ENCODE measurements around the gene NFATC2. TPM values are rescaled to one million over a fixed set of nuclear protein-coding genes. Genes with fewer than 3 reads are reported as not detected.

The NFATC2 gene
- total RNA-seq, 4 donors from 2014 or later = 5.3 to 22.5 (median 11.5) TPM

GRCh38 chr20:51439160-51439689, 103.3 kb downstream of the NFATC2 start:
- intact Hi-C loops (cut with DNase I; ENCODE audit: low total_unique reads) = no loop called here
- Histone ChIP-seq H3K27ac (no peak overlapping the region), H3K27me3 (no peaks in the 10 kb centered on the region), H3K36me3 (peaks cover 0 to 4% (median 0%) of the 10 kb centered on the region in 4 donors), H3K4me3 (no peak overlapping the region), H3K9me3 (no peaks in the 10 kb centered on the region), H3K4me1 (peaks cover 0 to 4% (median under 1%) of the 10 kb centered on the region in 4 donors)
- DNase-seq = no peak
- in situ Hi-C loops (cut with MboI; ENCODE audit: low pct_ligation_motif_present in 1 of 4, low pct_unique_long_range_greater_than_20kb in 1 of 4, low sequenced_read_pairs in 3 of 4) = no loop called here
- TF ChIP-seq, protein P1, sequence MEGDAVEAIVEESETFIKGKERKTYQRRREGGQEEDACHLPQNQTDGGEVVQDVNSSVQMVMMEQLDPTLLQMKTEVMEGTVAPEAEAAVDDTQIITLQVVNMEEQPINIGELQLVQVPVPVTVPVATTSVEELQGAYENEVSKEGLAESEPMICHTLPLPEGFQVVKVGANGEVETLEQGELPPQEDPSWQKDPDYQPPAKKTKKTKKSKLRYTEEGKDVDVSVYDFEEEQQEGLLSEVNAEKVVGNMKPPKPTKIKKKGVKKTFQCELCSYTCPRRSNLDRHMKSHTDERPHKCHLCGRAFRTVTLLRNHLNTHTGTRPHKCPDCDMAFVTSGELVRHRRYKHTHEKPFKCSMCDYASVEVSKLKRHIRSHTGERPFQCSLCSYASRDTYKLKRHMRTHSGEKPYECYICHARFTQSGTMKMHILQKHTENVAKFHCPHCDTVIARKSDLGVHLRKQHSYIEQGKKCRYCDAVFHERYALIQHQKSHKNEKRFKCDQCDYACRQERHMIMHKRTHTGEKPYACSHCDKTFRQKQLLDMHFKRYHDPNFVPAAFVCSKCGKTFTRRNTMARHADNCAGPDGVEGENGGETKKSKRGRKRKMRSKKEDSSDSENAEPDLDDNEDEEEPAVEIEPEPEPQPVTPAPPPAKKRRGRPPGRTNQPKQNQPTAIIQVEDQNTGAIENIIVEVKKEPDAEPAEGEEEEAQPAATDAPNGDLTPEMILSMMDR (IDR thresholded peaks at IDR 0.05) = no peak
- no peak for TF ChIP-seq POLR2A (IDR thresholded peaks at IDR 0.05)
- TF ChIP-seq POLR2AphosphoS5 (IDR thresholded peaks at IDR 0.05) = no peak
- no peak for TF ChIP-seq EP300 (IDR thresholded peaks at IDR 0.05; ENCODE audit: low read depth)
- 98% methylated on average over 9 of the region's 9 CpGs; no CpG with 5 or more reads in 1 of the 2 donors for WGBS, 2 donors (ENCODE audit: low coverage in 1 of 2)

DNA sequence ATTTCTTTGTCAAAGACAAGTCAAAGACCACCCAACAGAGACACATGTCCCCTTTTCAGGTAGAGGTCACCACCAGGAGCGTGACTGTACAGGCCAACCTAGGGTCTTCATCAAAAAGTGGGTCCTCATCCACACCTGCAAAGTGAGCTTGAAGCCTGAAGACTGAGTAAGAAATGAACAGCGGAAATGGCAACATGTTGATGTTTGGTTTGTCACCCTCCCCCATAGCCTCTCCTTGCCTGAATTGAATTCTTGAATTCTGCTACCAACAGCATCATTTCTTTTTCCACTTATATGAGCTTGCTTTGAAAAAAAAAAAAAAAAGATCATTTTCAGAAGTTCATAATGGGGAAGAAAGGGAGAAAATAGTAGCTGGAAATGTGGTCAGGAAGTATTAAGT, 104.4 kb downstream of the NFATC2 start:
- WGBS, 2 donors (ENCODE audit: low coverage in 1 of 2) = 95% methylated on average over 2 of the region's 2 CpGs; no CpG with 5 or more reads in 1 of the 2 donors
- Histone ChIP-seq H3K36me3 (peaks cover 0 to 4% (median 0%) of the 10 kb centered on the region in 4 donors), H3K4me3 (no peak overlapping the region), H3K9me3 (no peaks in the 10 kb centered on the region), H3K4me1 (no peaks in the 10 kb centered on the region), H3K27ac (no peak overlapping the region), H3K27me3 (no peaks in the 10 kb centered on the region)
- TF ChIP-seq EP300 (IDR thresholded peaks at IDR 0.05; ENCODE audit: low read depth) = no peak
- TF ChIP-seq POLR2AphosphoS5 (IDR thresholded peaks at IDR 0.05) = no peak
- TF ChIP-seq, protein P1 (IDR thresholded peaks at IDR 0.05) = no peak
- no peak for TF ChIP-seq POLR2A (IDR thresholded peaks at IDR 0.05)
- DNase-seq = no peak
- intact Hi-C loops (cut with DNase I; ENCODE audit: low total_unique reads) = no loop called here
- in situ Hi-C loops (cut with MboI; ENCODE audit: low pct_ligation_motif_present in 1 of 4, low pct_unique_long_range_greater_than_20kb in 1 of 4, low sequenced_read_pairs in 3 of 4) = no loop called here

DNA sequence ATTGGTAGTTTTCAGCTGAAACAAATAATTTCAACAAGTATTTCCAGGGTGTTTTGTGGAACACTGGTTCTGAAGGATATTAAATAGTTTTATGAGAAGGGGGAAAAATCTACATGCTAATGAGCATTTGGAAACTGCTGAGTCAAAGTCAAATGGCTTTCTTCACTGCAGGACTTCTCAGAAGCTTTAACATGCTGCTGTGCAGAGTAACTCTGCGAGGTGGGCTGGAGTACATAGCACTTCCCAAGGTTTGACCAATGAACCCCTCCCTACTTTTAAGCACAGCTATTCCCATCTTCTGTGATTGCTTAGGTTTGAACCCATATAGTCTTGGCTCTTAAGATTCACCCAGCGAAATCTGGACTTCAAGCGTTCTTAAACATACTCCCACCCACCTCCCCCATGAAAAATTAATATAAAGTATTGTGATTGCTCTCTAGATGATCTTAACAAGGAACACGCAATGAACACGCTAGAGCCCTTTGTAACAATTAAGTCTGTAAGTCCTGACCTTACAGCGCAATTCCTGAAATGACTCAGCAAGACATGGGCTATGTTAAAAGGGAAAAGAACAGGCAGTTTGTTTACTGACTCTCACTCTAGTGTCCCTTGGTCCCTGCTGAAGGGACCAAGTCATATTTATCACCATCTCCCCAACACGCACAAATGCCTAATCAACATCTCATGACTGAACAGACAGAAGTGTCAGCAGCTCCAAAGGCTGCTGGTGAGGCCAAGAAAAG, 105.2 kb downstream of the NFATC2 start:
- no peaks in the 10 kb centered on the region for H3K9me3 ChIP-seq
- H3K4me3 ChIP-seq = no peak overlapping the region
- no peaks in the 10 kb centered on the region for H3K27me3 ChIP-seq
- TF ChIP-seq EP300 (IDR thresholded peaks at IDR 0.05; ENCODE audit: low read depth) (no peak), POLR2A (IDR thresholded peaks at IDR 0.05) (no peak), POLR2AphosphoS5 (IDR thresholded peaks at IDR 0.05) (no peak)
- no peak for DNase-seq
- intact Hi-C loops (cut with DNase I; ENCODE audit: low total_unique reads) = no loop called here
- in situ Hi-C loops (cut with MboI; ENCODE audit: low pct_ligation_motif_present in 1 of 4, low pct_unique_long_range_greater_than_20kb in 1 of 4, low sequenced_read_pairs in 3 of 4) = no loop called here
- no peak overlapping the region for H3K27ac ChIP-seq
- H3K36me3 ChIP-seq = peaks cover 0 to 4% (median 0%) of the 10 kb centered on the region in 4 donors
- no peaks in the 10 kb centered on the region for H3K4me1 ChIP-seq
- WGBS, 2 donors (ENCODE audit: low coverage in 1 of 2) = 86 to 88% methylated on average over 7 of the region's 7 CpGs

- 89 to 90% methylated on average over 4 to 6 of the region's 6 CpGs for WGBS, 2 donors (ENCODE audit: low coverage in 1 of 2)
- intact Hi-C loops (cut with DNase I; ENCODE audit: low total_unique reads) = no loop called here
- in situ Hi-C loops (cut with MboI; ENCODE audit: low pct_ligation_motif_present in 1 of 4, low pct_unique_long_range_greater_than_20kb in 1 of 4, low sequenced_read_pairs in 3 of 4) = no loop called here
- Histone ChIP-seq H3K9me3 (no peaks in the 10 kb centered on the region), H3K4me3 (no peak overlapping the region), H3K27me3 (no peaks in the 10 kb centered on the region), H3K27ac (no peak overlapping the region), H3K36me3 (peaks cover 0 to 4% (median 0%) of the 10 kb centered on the region in 4 donors), H3K4me1 (no peaks in the 10 kb centered on the region)
- DNase-seq = no peak
- TF ChIP-seq EP300 (IDR thresholded peaks at IDR 0.05; ENCODE audit: low read depth) (no peak), POLR2AphosphoS5 (IDR thresholded peaks at IDR 0.05) (no peak), POLR2A (IDR thresholded peaks at IDR 0.05) (no peak)
- TF ChIP-seq, protein P1 (IDR thresholded peaks at IDR 0.05) = no peak
Measured at GRCh38 chr20:51434580-51435247, 107.8 kb downstream of the NFATC2 start.
